NCI-H345 (cell line): ENCODE data around the gene BMP2.
A peak's percentile ranks its signal among the peaks of the same experiment; 100 is the strongest.

Experiments used
- DNase-seq: peaks from one replicate; lab custom pipeline; 2025; lab: John Stamatoyannopoulos, UW

BMP2 gene

GRCh38 chr20:6768228-6769140 is 998 bp downstream of the BMP2 start:
- DNase-seq = peak; percentile 43

- DNase-seq = no peak
Measured at GRCh38 chr20:6769903-6770785, 2.7 kb downstream of the BMP2 start.

GRCh38 chr20:6770786-6771100 is 3.3 kb downstream of the BMP2 start:
- DNase-seq = no peak

- peak; percentile 8 for DNase-seq
Measured at GRCh38 chr20:6780433-6781190, 13.1 kb downstream of the BMP2 start.

DNA sequence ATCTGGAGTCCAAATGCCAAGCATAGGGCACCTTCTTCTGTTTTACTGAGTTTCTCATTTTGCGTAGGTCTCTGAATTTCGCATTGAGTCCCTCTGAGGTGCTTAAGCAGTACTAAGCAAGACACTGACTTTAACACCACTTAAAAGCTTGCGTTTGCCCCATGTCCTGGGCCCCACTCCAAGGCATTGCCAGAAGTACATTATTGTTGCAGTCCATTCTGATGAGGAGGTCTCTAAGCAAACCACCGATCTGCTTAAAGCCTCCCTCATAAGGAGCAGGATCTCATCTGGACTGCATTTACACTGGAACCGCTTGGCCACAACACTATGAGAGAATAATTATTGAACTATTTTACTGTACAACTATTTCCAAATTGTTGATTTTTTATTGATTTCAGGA is 16.3 kb downstream of the BMP2 start:
- DNase-seq = no peak

GRCh38 chr20:6784210-6784631 is 16.7 kb downstream of the BMP2 start:
- no peak for DNase-seq

DNA sequence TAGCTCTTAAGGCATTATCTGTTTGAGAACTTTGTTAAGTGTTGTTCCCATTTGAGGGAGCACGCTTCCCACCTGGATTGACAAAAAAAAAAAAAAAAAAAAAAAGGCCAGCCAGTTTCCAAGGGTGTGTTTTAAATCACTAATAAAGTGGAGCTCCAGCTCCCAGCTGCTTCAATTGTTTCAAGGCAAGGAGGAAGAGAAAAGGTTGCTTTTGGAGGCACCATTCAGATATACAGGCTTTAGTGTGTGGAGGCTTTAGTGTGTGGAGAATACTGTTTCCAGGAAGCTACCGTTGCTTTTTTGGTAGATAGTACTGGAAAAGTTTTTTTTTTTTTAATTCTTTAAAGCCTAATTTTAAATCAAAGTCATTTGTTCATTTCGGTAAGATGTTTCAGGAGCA is 17.3 kb downstream of the BMP2 start:
- DNase-seq = no peak

- no peak for DNase-seq
Measured at GRCh38 chr20:6786548-6786947, 19.1 kb downstream of the BMP2 start.

GRCh38 chr20:6792789-6793188 is 25.3 kb downstream of the BMP2 start:
- DNase-seq = no peak

GRCh38 chr20:6802227-6802626 is 34.7 kb downstream of the BMP2 start:
- no peak for DNase-seq

DNA sequence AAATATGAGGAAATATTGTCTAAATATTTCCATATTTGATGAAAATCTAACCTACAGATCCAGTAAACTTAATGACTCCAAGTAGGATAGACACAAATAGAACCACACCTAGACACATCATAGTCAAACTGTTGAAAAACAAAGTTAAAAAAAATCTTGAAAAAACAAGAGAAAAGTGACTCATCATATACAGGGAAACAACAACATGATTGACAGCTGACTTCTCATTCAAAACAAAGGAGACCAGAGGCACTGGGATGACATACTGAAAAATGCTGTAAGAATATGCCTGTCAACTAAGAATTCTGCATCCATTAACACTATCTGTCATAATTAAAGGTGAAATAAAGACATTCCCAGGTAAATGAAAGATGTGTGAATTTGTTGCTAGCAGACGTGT is 38.8 kb downstream of the BMP2 start:
- DNase-seq = no peak

- DNase-seq = no peak
Measured at GRCh38 chr20:6811262-6812035, 44.0 kb downstream of the BMP2 start.

GRCh38 chr20:6812530-6812929 is 45.0 kb downstream of the BMP2 start:
- DNase-seq = no peak

GRCh38 chr20:6814945-6815344 is 47.5 kb downstream of the BMP2 start:
- DNase-seq = no peak

- DNase-seq = no peak
Measured at GRCh38 chr20:6818033-6818808, 50.7 kb downstream of the BMP2 start.

GRCh38 chr20:6819599-6819998 is 52.1 kb downstream of the BMP2 start:
- DNase-seq = peak; percentile 15

DNA sequence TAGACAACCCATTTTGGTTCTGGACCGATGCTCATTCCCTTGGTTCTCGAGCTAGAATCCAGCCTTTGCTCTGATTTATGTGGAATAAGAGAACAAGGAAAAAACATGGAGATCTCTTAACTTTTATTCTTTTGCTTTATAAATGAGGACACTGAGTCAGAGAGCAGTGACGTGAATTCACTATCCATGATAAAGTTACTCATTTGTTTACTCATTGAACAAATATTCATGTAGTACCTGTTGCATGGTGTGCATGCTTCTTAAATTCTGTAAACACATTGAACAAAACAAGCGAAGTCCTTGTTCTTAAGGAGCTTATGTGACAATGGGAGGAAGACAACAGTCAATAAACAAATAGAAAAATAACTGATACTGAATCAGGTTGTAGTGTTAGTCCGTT is 56.9 kb downstream of the BMP2 start:
- DNase-seq = no peak

- no peak for DNase-seq
Measured at GRCh38 chr20:6827472-6827871, 60.0 kb downstream of the BMP2 start.

GRCh38 chr20:6828794-6829423 is 61.4 kb downstream of the BMP2 start:
- peak; percentile 76 for DNase-seq

- peak; percentile 38 for DNase-seq
Measured at GRCh38 chr20:6829510-6830116, 62.1 kb downstream of the BMP2 start.
